Keratinocyte (primary cell): ENCODE results near the gene CS.

Experiments used
- EZH2 ChIP-seq: IDR thresholded peaks from one replicate; pipeline ENCODE4 v1.6.1; 2012; ENCODE audit warnings: inconsistent platforms, mild to moderate bottlenecking, low read length, moderate library complexity
- TF ChIP-seq, protein P1 (sequence below), 3 experiments: IDR thresholded peaks in 1 of 3; conservative IDR thresholded peaks in 1 of 3; optimal IDR thresholded peaks in 1 of 3; 2 replicates in 2 of 3; 3 replicates in 1 of 3; pipeline versions ENCODE3 to v1.5.1; 2011; ENCODE audit warnings: low read length in 3 of 3, mild to moderate bottlenecking in 3 of 3, moderate library complexity in 2 of 3, control low read depth in 1 of 3, inconsistent platforms in 1 of 3; ENCODE audit not compliant: insufficient read depth in 2 of 3; ENCODE audit errors: extremely low read depth in 1 of 3

DNA sequence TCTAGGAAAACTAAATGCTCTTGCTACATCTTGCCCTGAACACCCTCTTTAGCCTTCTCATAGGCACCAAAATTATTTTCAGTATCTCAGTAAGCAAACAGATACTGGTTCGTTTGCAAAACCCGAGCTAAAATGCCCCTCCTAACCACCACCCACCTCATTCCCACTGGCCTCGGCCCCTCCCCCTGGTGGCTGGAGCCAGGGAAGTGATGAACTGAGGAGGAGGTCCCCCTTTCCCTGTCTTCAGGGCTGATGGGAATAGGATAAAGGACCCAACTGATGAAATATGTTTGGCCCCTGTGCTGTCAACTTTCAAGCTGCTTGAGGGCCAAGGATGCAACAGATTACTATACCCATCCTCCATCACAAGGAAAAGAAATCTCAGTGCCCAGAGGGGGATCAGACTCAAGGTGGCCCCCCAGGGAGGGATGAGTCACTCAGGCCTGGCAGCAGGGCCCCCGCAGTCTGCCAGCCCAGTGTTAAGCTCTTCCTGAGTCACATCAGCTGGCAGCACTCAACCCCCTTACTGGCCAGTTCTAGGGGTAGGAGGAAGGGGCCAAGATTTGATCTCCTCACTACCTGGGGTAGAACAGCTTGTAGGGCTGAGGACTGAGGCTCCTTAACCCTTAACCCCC is 43.7 kb downstream of the CS start:
- TF ChIP-seq, protein P1, sequence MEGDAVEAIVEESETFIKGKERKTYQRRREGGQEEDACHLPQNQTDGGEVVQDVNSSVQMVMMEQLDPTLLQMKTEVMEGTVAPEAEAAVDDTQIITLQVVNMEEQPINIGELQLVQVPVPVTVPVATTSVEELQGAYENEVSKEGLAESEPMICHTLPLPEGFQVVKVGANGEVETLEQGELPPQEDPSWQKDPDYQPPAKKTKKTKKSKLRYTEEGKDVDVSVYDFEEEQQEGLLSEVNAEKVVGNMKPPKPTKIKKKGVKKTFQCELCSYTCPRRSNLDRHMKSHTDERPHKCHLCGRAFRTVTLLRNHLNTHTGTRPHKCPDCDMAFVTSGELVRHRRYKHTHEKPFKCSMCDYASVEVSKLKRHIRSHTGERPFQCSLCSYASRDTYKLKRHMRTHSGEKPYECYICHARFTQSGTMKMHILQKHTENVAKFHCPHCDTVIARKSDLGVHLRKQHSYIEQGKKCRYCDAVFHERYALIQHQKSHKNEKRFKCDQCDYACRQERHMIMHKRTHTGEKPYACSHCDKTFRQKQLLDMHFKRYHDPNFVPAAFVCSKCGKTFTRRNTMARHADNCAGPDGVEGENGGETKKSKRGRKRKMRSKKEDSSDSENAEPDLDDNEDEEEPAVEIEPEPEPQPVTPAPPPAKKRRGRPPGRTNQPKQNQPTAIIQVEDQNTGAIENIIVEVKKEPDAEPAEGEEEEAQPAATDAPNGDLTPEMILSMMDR (optimal IDR thresholded peaks at IDR 0.05 in 1 of 3, IDR thresholded peaks at IDR 0.05 in 1 of 3, conservative IDR thresholded peaks at IDR 0.05 in 1 of 3; ENCODE audit: extremely low read depth in 1 of 3, insufficient read depth in 2 of 3, low read length in 3 of 3) = peak in 1 of 3 experiments; percentile 2
- no peak for TF ChIP-seq EZH2
